Measurements from ENCODE around the gene TMEM120B. TPM values are rescaled to one million over a fixed set of nuclear protein-coding genes. Genes with fewer than 3 reads are reported as not detected.

The TMEM120B gene
- total and polyA plus RNA-seq, 2 of the 4 experiments (the other 2 are of a cell fraction), result 10.6 to 18.4 TPM

DNA sequence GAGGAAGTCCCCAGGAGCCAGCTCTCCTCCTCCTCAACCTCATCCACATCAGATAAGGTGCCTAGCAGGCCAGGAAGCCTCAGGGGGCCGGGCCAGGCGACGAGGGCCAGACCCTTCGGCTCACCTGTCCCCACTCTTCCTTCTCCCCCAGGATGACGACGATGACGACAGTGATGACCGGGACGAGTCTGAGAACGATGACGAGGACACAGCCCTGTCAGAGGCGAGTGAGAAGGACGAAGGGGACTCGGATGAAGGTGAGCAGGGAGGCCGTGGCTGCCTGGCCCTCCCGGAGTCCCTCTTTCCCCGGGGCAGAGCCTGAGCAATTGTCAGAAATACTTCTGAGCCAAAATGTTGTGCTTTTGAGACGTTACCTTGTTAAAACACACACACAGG lies 105.1 kb downstream of the TMEM120B start:
- intact Hi-C loops (cut with micrococcal nuclease) (no loop called here), dilution Hi-C loops (cut with HindIII; ENCODE audit: low sequenced_read_pairs, unreplicated experiment) (no loop called here), in situ Hi-C loops (cut with MboI; ENCODE audit: low sequenced_read_pairs) (no loop called here)
- peaks cover 30 to 62% of the 10 kb centered on the region in 2 experiments for H3K79me1 ChIP-seq (ENCODE audit: low read depth in 1 of 2, low read length in 2 of 2)
- peaks cover 23% of the 10 kb centered on the region for H4K20me1 ChIP-seq (ENCODE audit: insufficient read depth, low read length)
- H2BK5ac ChIP-seq (ENCODE audit: low read depth, low read length, poor library complexity, severe bottlenecking), result no peak overlapping the region
- no peak overlapping the region for H4K8ac ChIP-seq (ENCODE audit: low read depth in 2 of 2, low read length in 2 of 2)
- BruUV-seq (replicated peaks), result no TSS peak
- no peak overlapping the region for H3K56ac ChIP-seq (ENCODE audit: extremely low read depth, insufficient read depth, low read length)
- no peak overlapping the region for H2BK15ac ChIP-seq (ENCODE audit: low read depth, low read length)
- H2AK9ac ChIP-seq (replicated peaks; ENCODE audit: low read depth, low read length, poor library complexity), result no peak overlapping the region
- ChIA-PET POLR2A (ENCODE audit: unreplicated experiment) (no interaction called here), CTCF (no interaction called here)
- H4K5ac ChIP-seq (ENCODE audit: low read depth, low read length), result no peak overlapping the region
- no peak overlapping the region for H3K4ac ChIP-seq (ENCODE audit: low read depth, low read length)
- no peak overlapping the region for H3K14ac ChIP-seq (replicated peaks; ENCODE audit: low read depth, low read length)
- WGBS, 2 experiments (ENCODE audit: extremely low coverage in 2 of 2, insufficient read length in 1 of 2), result 98% methylated on average over 9 of the region's 18 CpGs; no CpG with 5 or more reads in 1 of the 2 experiments
- no peaks in the 10 kb centered on the region for H3K9me1 ChIP-seq (ENCODE audit: insufficient read depth, low read length)
- H3K9me3 ChIP-seq (ENCODE audit: control insufficient read depth, insufficient read depth, low read length), result no peaks in the 10 kb centered on the region
- no peak overlapping the region for H3K9ac ChIP-seq (ENCODE audit: low read depth, low read length)
- H3K27me3 ChIP-seq (ENCODE audit: control insufficient read depth, insufficient read depth, low read length), result no peaks in the 10 kb centered on the region
- H2BK20ac ChIP-seq (ENCODE audit: low read depth, low read length), result no peak overlapping the region
- H3K4me2 ChIP-seq (ENCODE audit: low read depth, low read length), result no peak overlapping the region
- no peak overlapping the region for H2AK5ac ChIP-seq (ENCODE audit: low read depth, low read length)
- no peak overlapping the region for H3K23ac ChIP-seq (ENCODE audit: low read depth, low read length)
- H3K4me1 ChIP-seq (ENCODE audit: control insufficient read depth, insufficient read depth, low read length), result peaks cover 8% of the 10 kb centered on the region
- H3K27ac ChIP-seq (ENCODE audit: insufficient read depth, low read length), result no peak overlapping the region
- H4K91ac ChIP-seq (ENCODE audit: insufficient read depth, low read depth, low read length), result no peak overlapping the region
- TF ChIP-seq FOS (IDR thresholded peaks at IDR 0.05; ENCODE audit: low read depth, low read length), result no peak
- TF ChIP-seq CHD1 (IDR thresholded peaks at IDR 0.05; ENCODE audit: low read depth, low read length), result no peak
- no peak overlapping the region for H3K4me3 ChIP-seq (ENCODE audit: insufficient read depth, low read depth, low read length)
- H3K18ac ChIP-seq (ENCODE audit: low read depth, low read length), result no peak overlapping the region
- no peak for DNase-seq
- H3K36me3 ChIP-seq (ENCODE audit: control insufficient read depth, insufficient read depth, low read length), result peaks cover 64% of the 10 kb centered on the region
- no peak overlapping the region for H2AFZ ChIP-seq (replicated peaks; ENCODE audit: low read length, poor library complexity)
- ATAC-seq (ENCODE audit: low read depth), result no peak
- H2BK120ac ChIP-seq (ENCODE audit: low read depth, low read length), result no peak overlapping the region

All from IMR-90 (cell line).